ENCODE data around the gene STYX.

DNA sequence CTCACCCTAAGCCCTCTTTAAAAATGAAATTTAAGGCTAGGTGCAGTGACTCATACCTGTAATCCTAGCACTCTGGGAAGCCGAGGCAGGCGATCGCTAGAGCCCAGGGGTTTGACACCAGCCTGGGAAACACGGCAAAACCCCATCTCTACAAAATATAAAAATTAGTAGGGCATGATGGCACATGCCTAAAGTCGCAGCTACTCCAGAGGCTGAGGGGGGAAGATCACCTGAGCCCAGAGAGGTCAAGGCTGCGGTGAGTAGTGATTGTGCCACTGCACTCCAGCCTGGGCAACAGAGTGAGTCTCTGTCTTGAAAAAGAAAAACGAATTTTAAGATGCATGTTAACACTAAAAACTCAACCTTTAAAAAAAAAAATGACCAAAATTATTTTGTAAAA is 48.7 kb downstream of the STYX start:
- TF ChIP-seq CREM (CRISPR knock-in tag; IDR thresholded peaks at IDR 0.05) (no peak), JAZF1 (CRISPR knock-in tag; IDR thresholded peaks at IDR 0.05) (no peak), SP1 (CRISPR knock-in tag; conservative IDR thresholded peaks at IDR 0.05) (no peak), ESRRA (CRISPR knock-in tag; IDR thresholded peaks at IDR 0.05; ENCODE audit: borderline replicate concordance) (no peak), GABPB1 (CRISPR knock-in tag; IDR thresholded peaks at IDR 0.05) (no peak)
- TF ChIP-seq, protein P1, sequence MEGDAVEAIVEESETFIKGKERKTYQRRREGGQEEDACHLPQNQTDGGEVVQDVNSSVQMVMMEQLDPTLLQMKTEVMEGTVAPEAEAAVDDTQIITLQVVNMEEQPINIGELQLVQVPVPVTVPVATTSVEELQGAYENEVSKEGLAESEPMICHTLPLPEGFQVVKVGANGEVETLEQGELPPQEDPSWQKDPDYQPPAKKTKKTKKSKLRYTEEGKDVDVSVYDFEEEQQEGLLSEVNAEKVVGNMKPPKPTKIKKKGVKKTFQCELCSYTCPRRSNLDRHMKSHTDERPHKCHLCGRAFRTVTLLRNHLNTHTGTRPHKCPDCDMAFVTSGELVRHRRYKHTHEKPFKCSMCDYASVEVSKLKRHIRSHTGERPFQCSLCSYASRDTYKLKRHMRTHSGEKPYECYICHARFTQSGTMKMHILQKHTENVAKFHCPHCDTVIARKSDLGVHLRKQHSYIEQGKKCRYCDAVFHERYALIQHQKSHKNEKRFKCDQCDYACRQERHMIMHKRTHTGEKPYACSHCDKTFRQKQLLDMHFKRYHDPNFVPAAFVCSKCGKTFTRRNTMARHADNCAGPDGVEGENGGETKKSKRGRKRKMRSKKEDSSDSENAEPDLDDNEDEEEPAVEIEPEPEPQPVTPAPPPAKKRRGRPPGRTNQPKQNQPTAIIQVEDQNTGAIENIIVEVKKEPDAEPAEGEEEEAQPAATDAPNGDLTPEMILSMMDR (IDR thresholded peaks at IDR 0.05), result no peak
- TF ChIP-seq, protein P2, sequence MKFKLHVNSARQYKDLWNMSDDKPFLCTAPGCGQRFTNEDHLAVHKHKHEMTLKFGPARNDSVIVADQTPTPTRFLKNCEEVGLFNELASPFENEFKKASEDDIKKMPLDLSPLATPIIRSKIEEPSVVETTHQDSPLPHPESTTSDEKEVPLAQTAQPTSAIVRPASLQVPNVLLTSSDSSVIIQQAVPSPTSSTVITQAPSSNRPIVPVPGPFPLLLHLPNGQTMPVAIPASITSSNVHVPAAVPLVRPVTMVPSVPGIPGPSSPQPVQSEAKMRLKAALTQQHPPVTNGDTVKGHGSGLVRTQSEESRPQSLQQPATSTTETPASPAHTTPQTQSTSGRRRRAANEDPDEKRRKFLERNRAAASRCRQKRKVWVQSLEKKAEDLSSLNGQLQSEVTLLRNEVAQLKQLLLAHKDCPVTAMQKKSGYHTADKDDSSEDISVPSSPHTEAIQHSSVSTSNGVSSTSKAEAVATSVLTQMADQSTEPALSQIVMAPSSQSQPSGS (CRISPR knock-in tag; IDR thresholded peaks at IDR 0.05; ENCODE audit: borderline replicate concordance, low read depth), result no peak
- TF ChIP-seq, protein P3, sequence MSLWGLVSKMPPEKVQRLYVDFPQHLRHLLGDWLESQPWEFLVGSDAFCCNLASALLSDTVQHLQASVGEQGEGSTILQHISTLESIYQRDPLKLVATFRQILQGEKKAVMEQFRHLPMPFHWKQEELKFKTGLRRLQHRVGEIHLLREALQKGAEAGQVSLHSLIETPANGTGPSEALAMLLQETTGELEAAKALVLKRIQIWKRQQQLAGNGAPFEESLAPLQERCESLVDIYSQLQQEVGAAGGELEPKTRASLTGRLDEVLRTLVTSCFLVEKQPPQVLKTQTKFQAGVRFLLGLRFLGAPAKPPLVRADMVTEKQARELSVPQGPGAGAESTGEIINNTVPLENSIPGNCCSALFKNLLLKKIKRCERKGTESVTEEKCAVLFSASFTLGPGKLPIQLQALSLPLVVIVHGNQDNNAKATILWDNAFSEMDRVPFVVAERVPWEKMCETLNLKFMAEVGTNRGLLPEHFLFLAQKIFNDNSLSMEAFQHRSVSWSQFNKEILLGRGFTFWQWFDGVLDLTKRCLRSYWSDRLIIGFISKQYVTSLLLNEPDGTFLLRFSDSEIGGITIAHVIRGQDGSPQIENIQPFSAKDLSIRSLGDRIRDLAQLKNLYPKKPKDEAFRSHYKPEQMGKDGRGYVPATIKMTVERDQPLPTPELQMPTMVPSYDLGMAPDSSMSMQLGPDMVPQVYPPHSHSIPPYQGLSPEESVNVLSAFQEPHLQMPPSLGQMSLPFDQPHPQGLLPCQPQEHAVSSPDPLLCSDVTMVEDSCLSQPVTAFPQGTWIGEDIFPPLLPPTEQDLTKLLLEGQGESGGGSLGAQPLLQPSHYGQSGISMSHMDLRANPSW (CRISPR knock-in tag; conservative IDR thresholded peaks at IDR 0.05; ENCODE audit: low read depth), result no peak
- TF ChIP-seq, protein P4, sequence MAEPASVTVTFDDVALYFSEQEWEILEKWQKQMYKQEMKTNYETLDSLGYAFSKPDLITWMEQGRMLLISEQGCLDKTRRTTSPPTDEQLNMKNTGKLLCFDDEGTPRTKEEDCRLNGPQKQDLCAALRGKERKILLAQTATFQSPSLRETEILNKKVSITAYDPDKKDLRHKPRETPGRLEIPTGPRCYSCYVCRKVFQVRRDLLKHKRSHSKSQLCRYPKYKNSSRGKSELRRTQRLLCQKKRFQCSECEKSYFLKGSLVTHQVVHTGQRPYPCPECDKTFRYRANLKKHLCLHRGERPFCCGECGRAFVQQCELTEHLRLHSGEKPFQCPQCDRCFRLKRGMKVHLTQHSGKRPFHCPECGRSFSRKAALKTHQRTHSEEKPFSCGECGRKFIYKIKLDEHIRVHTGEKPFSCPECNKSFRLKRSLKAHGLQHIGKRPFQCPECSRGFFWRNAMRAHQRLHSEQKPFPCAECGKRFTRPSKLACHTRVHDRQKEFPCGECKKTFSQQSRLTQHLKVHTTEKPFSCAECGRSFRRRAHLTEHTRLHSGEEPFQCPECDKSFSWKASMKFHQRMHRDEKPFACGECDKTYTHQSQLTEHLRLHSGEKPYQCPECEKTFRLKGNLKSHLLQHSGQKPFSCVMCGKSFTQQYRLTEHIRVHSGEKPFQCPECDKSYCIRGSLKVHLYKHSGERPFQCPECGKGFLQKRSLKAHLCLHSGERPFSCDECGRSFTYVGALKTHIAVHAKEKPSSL (CRISPR knock-in tag; conservative IDR thresholded peaks at IDR 0.05), result no peak
- TF ChIP-seq, protein P5, sequence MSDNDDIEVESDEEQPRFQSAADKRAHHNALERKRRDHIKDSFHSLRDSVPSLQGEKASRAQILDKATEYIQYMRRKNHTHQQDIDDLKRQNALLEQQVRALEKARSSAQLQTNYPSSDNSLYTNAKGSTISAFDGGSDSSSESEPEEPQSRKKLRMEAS (CRISPR knock-in tag; IDR thresholded peaks at IDR 0.05), result no peak
- TF ChIP-seq, protein P6, sequence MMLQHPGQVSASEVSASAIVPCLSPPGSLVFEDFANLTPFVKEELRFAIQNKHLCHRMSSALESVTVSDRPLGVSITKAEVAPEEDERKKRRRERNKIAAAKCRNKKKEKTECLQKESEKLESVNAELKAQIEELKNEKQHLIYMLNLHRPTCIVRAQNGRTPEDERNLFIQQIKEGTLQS (CRISPR knock-in tag; conservative IDR thresholded peaks at IDR 0.05), result no peak
